Fibroblast of the aortic adventitia (primary cell): ENCODE measurements around the gene GCA. TPM values are rescaled to one million over a fixed set of nuclear protein-coding genes. Genes with fewer than 3 reads are reported as not detected.

Experiments used
- DNase-seq: peaks from one replicate; pipeline ENCODE4 v3.0.0-alpha.2; 2010; ENCODE audit warnings: low read depth
- H3K4me3 ChIP-seq: 2 replicates; pipeline ENCODE4 v1.5.1; 2011; ENCODE audit warnings: low read depth, mild to moderate bottlenecking, control low read depth, low read length, moderate library complexity
- CTCF ChIP-seq: IDR thresholded peaks from 2 replicates; pipeline ENCODE4 v1.5.1; 2011; ENCODE audit warnings: mild to moderate bottlenecking, low read length, control low read depth, inconsistent platforms; ENCODE audit not compliant: insufficient read depth
- total RNA-seq: library from RNA; depleted of rRNA; stranded (reverse); fragments of >200 nt; gene quantifications from 2 replicates; pipeline ENCODE4 v1.2.3, GENCODE V29; 2012; ENCODE audit warnings: low replicate concordance

Gene GCA
- total RNA-seq, 1 donor: 3.3 TPM

GRCh38 chr2:162317058-162317742, 26.7 kb upstream of the GCA start:
- DNase-seq: no peak
- H3K4me3 ChIP-seq: peak overlapping the region; percentile 88
- TF ChIP-seq CTCF: no peak

DNA sequence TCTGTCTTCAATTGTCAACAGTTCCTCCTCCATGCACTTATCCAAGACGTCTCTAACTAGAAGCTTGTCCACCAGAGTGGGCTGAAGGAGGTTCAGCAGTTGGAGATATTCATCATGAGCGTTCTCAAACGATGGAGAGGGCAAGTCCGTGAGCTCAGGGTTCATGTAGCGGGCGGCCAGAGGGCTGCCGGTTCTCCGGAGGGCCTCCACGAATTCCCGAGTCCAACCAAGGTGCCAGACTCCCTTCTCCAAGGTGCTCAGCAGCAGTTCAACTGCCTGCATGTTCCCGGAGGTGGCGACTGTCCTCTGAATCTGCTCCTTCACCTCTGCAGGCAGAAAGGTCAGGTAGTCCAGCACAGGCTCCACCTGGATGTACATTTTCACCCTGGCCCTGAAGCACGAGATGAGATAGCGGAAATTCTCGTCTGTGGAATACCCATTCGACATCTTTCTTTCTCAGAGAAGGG, 26.0 kb upstream of the GCA start:
- DNase-seq: no peak
- no peak for TF ChIP-seq CTCF
- H3K4me3 ChIP-seq: peak overlapping the region; percentile 88

GRCh38 chr2:162318328-162319180, 25.4 kb upstream of the GCA start, which contains the start of gene IFIH1:
Gene IFIH1 (minus strand): TSS chr2:162318684. CDS start chr2:162318307, 377 bp downstream.
- peak within 1 kb of the TSS; percentile 88 for H3K4me3 ChIP-seq
- TF ChIP-seq CTCF: peak; percentile 53
- DNase-seq: peak; percentile 90

DNA sequence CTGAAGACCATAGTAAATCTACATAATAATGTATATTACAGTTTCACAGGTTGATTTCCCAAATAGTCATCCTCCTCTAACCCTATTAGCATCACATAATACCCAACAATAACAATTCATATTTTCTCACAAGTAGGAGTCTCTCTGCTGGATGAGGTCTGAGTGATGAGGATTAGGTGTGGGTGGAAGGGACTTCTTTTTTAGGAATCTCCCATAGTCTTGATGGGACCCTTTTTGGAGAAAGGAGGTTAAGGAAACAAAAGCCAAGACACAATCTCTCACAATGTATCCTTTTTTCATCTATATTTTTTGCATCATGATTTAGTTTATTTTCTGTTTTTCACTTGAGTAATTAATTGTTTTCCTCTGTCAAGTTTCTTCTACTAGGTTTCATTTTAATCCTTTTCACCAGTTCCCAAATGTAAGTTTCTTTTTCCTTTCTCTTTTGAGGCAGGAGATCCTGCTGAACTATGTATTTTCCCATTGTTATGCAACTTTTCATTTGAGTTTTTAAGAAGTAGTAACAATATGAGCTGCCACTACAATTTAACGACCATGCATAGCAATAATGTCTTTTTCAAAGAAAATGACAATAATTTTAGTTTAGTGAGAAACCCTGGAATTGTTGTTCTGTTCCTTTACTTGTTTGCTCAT, 22.9 kb upstream of the GCA start:
- no peak overlapping the region for H3K4me3 ChIP-seq
- TF ChIP-seq CTCF: no peak
- DNase-seq: no peak

DNA sequence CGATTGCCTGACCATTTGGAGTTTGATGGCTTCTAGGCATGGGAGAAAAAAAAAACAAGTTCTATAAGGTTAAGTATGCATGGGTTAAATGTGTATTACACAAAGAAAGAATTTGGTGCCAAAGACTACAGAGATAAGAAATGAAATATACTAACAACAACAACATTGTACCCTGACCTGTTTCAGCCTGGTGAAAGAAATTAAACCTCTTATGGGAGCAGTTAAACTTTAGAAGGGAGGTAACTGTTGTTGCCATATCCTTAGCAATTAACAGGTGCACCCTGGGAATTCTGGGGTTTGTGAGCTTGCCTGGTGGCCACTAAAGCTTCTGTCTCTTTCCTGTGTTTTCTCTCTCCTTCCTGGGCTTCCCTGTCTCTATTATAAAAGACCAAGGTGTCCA, 19.0 kb upstream of the GCA start:
- H3K4me3 ChIP-seq: no peak overlapping the region
- no peak for DNase-seq
- TF ChIP-seq CTCF: no peak

- no peak overlapping the region for H3K4me3 ChIP-seq
- DNase-seq: no peak
- TF ChIP-seq CTCF: peak; percentile 43
These were observed 16.7 kb upstream of the GCA start for GRCh38 chr2:162327134-162327769.
